DOHH2 (cell line): ENCODE results near the gene GPRIN3.

Source experiments
- CTCF ChIP-seq: fragments of 200-600 bp; sonication (generic); IDR thresholded peaks from one replicate; pipeline ENCODE4 v1.5.1; 2014; ENCODE audit warnings: antibody characterized with exemption, mild to moderate bottlenecking, low read depth, low read length; ENCODE audit not compliant: poor library complexity, severe bottlenecking
- EZH2phosphoT487 ChIP-seq: fragments of 200-600 bp; sonication (generic); IDR thresholded peaks from 2 replicates; pipeline ENCODE4 v1.6.1; 2017; ENCODE audit warnings: borderline replicate concordance, mild to moderate bottlenecking, antibody characterized with exemption, low read length, moderate library complexity, mixed read lengths

- TF ChIP-seq CTCF, result no peak
- no peak for TF ChIP-seq EZH2phosphoT487
Observed at GRCh38 chr4:89251396-89251795, 56.2 kb downstream of the GPRIN3 start.
